T follicular helper cell (primary cell): ENCODE results near the gene FANCD2.
"Not testable (repeated sequence)": the region's sequence is repeated elsewhere in the genome, so short reads cannot be mapped to it uniquely, and the experiment has no call there.

ENCODE experiments used
- DNase-seq: peaks from one replicate; pipeline ENCODE4 v3.0.0-alpha.2; 2020; ENCODE audit warnings: low read depth

FANCD2 gene

GRCh38 chr3:10106919-10107318 lies 80.7 kb downstream of the FANCD2 start:
- no peak for DNase-seq

GRCh38 chr3:10108091-10108490 lies 81.9 kb downstream of the FANCD2 start, which contains the start of gene FANCD2OS:
FANCD2OS (minus strand) TSS chr3:10108255; CDS start chr3:10104774, 3,481 bp downstream.
- no peak for DNase-seq

GRCh38 chr3:10115326-10116137 lies 89.3 kb downstream of the FANCD2 start, which contains the start of gene BRK1:
BRK1 (plus strand) TSS chr3:10115675; CDS start chr3:10115702, 27 bp downstream.
- peak; percentile 90 for DNase-seq

- DNase-seq = no peak
These were observed 89.9 kb downstream of the FANCD2 start for GRCh38 chr3:10116138-10116460.

DNA sequence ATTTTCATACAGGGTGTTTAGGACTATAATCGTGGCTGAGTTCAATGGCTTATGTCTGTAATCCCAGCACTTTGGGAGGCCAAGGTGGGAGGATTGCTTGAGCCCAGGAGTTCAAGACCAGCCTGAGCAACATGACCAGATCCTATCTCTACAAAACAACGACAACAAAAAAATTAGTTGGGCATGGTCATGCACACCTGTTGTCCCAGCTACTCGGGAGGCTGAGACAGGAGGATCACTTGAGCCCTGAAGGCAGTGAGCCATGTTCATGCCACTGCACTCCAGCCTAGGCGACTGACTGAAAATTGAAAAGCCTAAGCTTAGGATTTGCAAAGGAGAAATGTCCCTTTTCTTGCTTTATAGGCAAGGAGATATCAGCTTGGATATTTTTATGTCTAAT lies 90.7 kb downstream of the FANCD2 start:
- no peak for DNase-seq

DNA sequence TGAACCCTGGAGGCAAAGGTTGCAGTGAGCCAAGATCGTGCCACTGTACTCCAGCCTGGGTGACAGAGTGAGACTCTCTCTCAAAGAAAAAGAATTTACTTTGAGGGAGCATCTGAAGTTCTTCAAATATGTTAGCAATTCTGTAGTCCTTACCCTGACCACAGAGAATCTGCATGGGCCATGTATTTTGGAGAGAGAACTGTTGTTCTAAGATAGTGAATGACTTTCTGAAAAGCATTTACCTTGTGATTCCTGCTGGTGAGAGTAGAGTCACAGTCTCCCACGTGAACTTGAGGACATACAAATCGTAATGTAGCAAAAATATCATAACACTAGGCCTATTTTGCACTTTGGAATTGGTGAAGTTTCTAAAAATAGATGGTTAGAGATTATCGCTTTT lies 93.1 kb downstream of the FANCD2 start:
- no peak for DNase-seq

- no peak for DNase-seq
These were observed 94.8 kb downstream of the FANCD2 start for GRCh38 chr3:10121064-10121463.

DNA sequence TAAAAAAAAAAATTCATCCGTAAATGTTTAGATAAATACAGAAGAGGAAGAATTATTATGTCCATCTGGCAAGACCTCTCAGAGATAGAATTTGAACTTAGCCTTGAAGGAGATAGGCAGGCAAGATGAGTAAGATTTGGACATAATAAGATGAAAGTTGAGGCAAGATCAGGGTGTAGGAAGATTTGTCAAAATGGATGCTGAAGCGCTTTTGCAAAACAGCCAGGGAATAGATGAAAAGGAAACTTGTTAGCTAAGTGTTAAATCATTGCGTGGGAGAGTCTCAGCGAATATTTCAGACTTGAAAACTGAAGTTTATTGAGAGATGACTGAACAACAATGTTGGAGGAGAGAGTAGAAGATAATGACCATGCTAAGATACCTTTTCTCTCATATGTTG lies 96.5 kb downstream of the FANCD2 start:
- DNase-seq = no peak

- not testable (repeated sequence) for DNase-seq
These were observed 109.6 kb downstream of the FANCD2 start for GRCh38 chr3:10135872-10136271.

GRCh38 chr3:10136426-10137005 lies 110.3 kb downstream of the FANCD2 start:
- no peak for DNase-seq

- DNase-seq = no peak
These were observed 110.9 kb downstream of the FANCD2 start for GRCh38 chr3:10137178-10137577.

GRCh38 chr3:10140996-10141546 lies 114.8 kb downstream of the FANCD2 start:
- no peak for DNase-seq

- DNase-seq = no peak
These were observed 116.7 kb downstream of the FANCD2 start for GRCh38 chr3:10142707-10143560.

DNA sequence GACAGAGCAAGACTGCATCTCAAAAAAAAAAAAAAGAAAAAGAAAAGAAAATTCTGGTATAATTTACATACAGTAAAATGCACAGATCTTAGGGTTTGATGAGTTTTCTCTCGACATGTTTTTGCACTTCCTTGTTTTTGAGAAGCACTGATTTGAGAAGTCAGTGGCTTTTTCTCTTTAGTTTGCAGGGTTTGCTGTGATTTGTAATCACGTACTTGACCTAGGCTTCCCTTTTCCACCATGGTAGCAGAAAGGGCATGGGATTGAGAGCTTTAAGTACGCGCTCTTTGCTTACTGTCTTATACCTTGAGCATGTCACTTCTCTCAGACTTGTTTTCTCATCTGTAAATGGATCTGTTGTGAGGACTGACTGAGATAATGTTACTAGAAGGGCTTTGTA lies 119.4 kb downstream of the FANCD2 start:
- no peak for DNase-seq

GRCh38 chr3:10149226-10149625 lies 123.0 kb downstream of the FANCD2 start:
- DNase-seq = no peak

GRCh38 chr3:10150987-10151386 lies 124.8 kb downstream of the FANCD2 start:
- DNase-seq = no peak
